ENCODE data around the gene PDSS1. TPM values are rescaled to one million over a fixed set of nuclear protein-coding genes. Genes with fewer than 3 reads are reported as not detected.

Gene PDSS1
- total RNA-seq, 1 experiment from 2014 or later = 18.4 TPM

GRCh38 chr10:26700884-26701630, 3.6 kb downstream of the PDSS1 start:
- H3K9me3 Mint-ChIP-seq = peaks cover 0 to 7% of the 10 kb centered on the region in 2 experiments; a peak in 3 of 5 replicates
- no peak overlapping the region for H3K56ac ChIP-seq (ENCODE audit: insufficient read length, low read depth, low read length)
- H3K23ac ChIP-seq (ENCODE audit: insufficient read length, low read depth, low read length) = no peak overlapping the region
- no peaks in the 10 kb centered on the region for H3K9me3 ChIP-seq (ENCODE audit: control insufficient read depth, low read depth, low read length)
- H3K4me1 ChIP-seq (ENCODE audit: insufficient read depth, low read length) = no peaks in the 10 kb centered on the region
- peaks cover 6% of the 10 kb centered on the region for H3K23me2 ChIP-seq (ENCODE audit: insufficient read length, low read depth, low read length, poor library complexity, severe bottlenecking)
- no peak overlapping the region for H2BK15ac ChIP-seq (ENCODE audit: low read depth, low read length)
- TF ChIP-seq, protein P1, sequence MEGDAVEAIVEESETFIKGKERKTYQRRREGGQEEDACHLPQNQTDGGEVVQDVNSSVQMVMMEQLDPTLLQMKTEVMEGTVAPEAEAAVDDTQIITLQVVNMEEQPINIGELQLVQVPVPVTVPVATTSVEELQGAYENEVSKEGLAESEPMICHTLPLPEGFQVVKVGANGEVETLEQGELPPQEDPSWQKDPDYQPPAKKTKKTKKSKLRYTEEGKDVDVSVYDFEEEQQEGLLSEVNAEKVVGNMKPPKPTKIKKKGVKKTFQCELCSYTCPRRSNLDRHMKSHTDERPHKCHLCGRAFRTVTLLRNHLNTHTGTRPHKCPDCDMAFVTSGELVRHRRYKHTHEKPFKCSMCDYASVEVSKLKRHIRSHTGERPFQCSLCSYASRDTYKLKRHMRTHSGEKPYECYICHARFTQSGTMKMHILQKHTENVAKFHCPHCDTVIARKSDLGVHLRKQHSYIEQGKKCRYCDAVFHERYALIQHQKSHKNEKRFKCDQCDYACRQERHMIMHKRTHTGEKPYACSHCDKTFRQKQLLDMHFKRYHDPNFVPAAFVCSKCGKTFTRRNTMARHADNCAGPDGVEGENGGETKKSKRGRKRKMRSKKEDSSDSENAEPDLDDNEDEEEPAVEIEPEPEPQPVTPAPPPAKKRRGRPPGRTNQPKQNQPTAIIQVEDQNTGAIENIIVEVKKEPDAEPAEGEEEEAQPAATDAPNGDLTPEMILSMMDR (conservative IDR thresholded peaks at IDR 0.05) = no peak
- no peak overlapping the region for H3K9ac ChIP-seq (ENCODE audit: extremely low read depth, insufficient read length, low read length)
- no peaks in the 10 kb centered on the region for H3K27me3 Mint-ChIP-seq (ENCODE audit: low read depth)
- H4K8ac ChIP-seq (replicated peaks; ENCODE audit: insufficient read length, low read depth, low read length) = no peak overlapping the region
- no CpG with 5 or more reads among the region's 4 CpGs for WGBS (ENCODE audit: extremely low coverage, insufficient read length, low lambda C conversion rate)
- H2BK5ac ChIP-seq (ENCODE audit: insufficient read length, low read length) = no peak overlapping the region
- H3K79me2 ChIP-seq (ENCODE audit: insufficient read depth, low read length) = peaks cover 23% of the 10 kb centered on the region; the same call in 1 of the 2 replicates
- peaks cover 5% of the 10 kb centered on the region for H3K79me1 ChIP-seq (ENCODE audit: insufficient read depth, low read depth, low read length, poor library complexity, severe bottlenecking)
- no peak overlapping the region for H3K14ac ChIP-seq (ENCODE audit: insufficient read depth, low read length)
- H2AK5ac ChIP-seq (ENCODE audit: insufficient read length, low read length) = no peak overlapping the region
- H2AFZ ChIP-seq (ENCODE audit: low read length) = no peak overlapping the region
- no peak overlapping the region for H3K27ac Mint-ChIP-seq
- H3K4ac ChIP-seq (ENCODE audit: low read depth, low read length) = no peak overlapping the region
- no peak overlapping the region for H3K18ac ChIP-seq (ENCODE audit: insufficient read length, low read depth, low read length)
- peaks cover 7 to 15% of the 10 kb centered on the region in 2 experiments; a peak in 3 of 4 replicates for H3K4me1 Mint-ChIP-seq
- H2BK120ac ChIP-seq (ENCODE audit: low read depth, low read length, poor library complexity, severe bottlenecking) = no peak overlapping the region
- DNase-seq = no peak
- no peak overlapping the region for H3K27ac ChIP-seq (ENCODE audit: insufficient read length, low read depth, low read length)
- no peak overlapping the region for H2BK12ac ChIP-seq (ENCODE audit: insufficient read length, low read depth, low read length)
- no peak overlapping the region for H3T11ph ChIP-seq (ENCODE audit: low read length)
- H4K20me1 ChIP-seq (ENCODE audit: control insufficient read depth, insufficient read depth, insufficient read length) = no peaks in the 10 kb centered on the region
- no peak overlapping the region for H4K91ac ChIP-seq (ENCODE audit: insufficient read length, low read depth, low read length)
- H3K4me3 Mint-ChIP-seq = no peak overlapping the region
- H3K36me3 Mint-ChIP-seq (ENCODE audit: insufficient read depth in 1 of 3, low read depth in 3 of 3) = peaks cover 36 to 45% (median 43%) of the 10 kb centered on the region in 3 experiments
- no peak overlapping the region for H4K5ac ChIP-seq (ENCODE audit: insufficient read length, low read depth, low read length)
- no peak overlapping the region for H3K4me2 ChIP-seq (ENCODE audit: insufficient read depth, insufficient read length, low read length)
- H2BK20ac ChIP-seq (ENCODE audit: low read depth, low read length, poor library complexity, severe bottlenecking) = no peak overlapping the region
- H3K27me3 ChIP-seq (ENCODE audit: insufficient read depth, low read length) = no peaks in the 10 kb centered on the region
